Measurements from ENCODE around the gene USP43.

DNA sequence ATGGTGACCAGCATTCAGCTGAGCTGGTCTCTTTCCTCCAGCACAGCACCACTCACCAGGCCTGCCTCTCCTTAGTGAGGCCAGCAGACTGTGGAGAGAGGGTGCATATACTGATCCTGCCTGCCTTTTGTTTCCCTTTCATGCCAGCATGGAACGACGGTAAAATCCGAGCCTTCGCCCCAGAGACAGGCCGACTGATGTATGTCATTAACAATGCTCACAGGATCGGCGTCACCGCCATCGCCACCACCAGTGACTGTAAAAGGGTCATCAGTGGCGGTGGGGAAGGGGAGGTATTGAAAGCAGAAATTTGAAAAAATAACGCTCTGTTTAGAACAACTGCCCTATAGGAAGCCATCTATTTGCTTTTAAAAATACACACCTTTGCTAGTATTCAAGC, 12.6 kb upstream of the USP43 start:
- TF ChIP-seq POLR2A (IDR thresholded peaks at IDR 0.05; ENCODE audit: low read depth) (no peak), POLR2AphosphoS5 (IDR thresholded peaks at IDR 0.05) (no peak)

All from esophagus muscularis mucosa (tissue), 2 donors.